Measurements from ENCODE around the gene MEDAG.
A peak's percentile ranks its signal among the peaks of the same experiment; 100 is the strongest.

MEDAG gene

GRCh38 chr13:30906411-30907051 lies 460 bp downstream of the MEDAG start:
- H3K27ac ChIP-seq (ENCODE audit: insufficient read depth in 1 of 2, low read depth in 1 of 2, low read length in 2 of 2, poor library complexity in 1 of 2, severe bottlenecking in 2 of 2), result no peak overlapping the region
- POLR2A ChIA-PET, result no interaction called here
- CTCF ChIA-PET, result interaction anchor here (0.9 kb wide), 2 partner anchors 40 to 138 kb away, joined by 3 read pairs; no protein-coding TSS in a partner anchor
- H3K9me3 ChIP-seq (ENCODE audit: control extremely low read depth in 1 of 5, control insufficient read depth in 4 of 5, insufficient read depth in 2 of 5, low read depth in 1 of 5, low read length in 4 of 5), result no peaks in the 10 kb centered on the region
- peak overlapping the region in 3 of 7 experiments; percentile 20 to 54 (median 41) for H3K4me3 ChIP-seq (ENCODE audit: control insufficient read depth in 1 of 7, extremely low read depth in 1 of 7, insufficient read depth in 4 of 7, low read depth in 2 of 7, low read length in 6 of 7)
- DNase-seq, result peak; percentile 39 to 72 (median 43)
- H3K4me1 ChIP-seq (ENCODE audit: control extremely low read depth in 1 of 4, control insufficient read depth in 4 of 4, insufficient read depth in 4 of 4, low read length in 3 of 4), result peaks cover 0 to 28% (median 22%) of the 10 kb centered on the region in 4 experiments
- no peaks in the 10 kb centered on the region for H3K36me3 ChIP-seq (ENCODE audit: control insufficient read depth in 4 of 4, insufficient read depth in 4 of 4, low read length in 3 of 4)
- peaks cover 3 to 33% (median 24%) of the 10 kb centered on the region in 5 experiments for H3K27me3 ChIP-seq (replicated peaks in 2 of 5; ENCODE audit: control insufficient read depth in 4 of 5, insufficient read depth in 5 of 5, low read length in 4 of 5)
- 17% methylated on average over 47 of the region's 60 CpGs for WGBS (ENCODE audit: insufficient coverage)

GRCh38 chr13:30907121-30907861 lies 1.2 kb downstream of the MEDAG start:
- ChIA-PET POLR2A (no interaction called here), CTCF (interaction anchor here (0.9 kb wide), 2 partner anchors 41 to 137 kb away, joined by 3 read pairs; no protein-coding TSS in a partner anchor)
- WGBS (ENCODE audit: insufficient coverage), result 36% methylated on average over 10 of the region's 10 CpGs
- Histone ChIP-seq H3K36me3 (ENCODE audit: control insufficient read depth in 4 of 4, insufficient read depth in 4 of 4, low read length in 3 of 4) (no peaks in the 10 kb centered on the region), H3K4me3 (ENCODE audit: control insufficient read depth in 1 of 7, extremely low read depth in 1 of 7, insufficient read depth in 4 of 7, low read depth in 2 of 7, low read length in 6 of 7) (peak overlapping the region in 2 of 7 experiments; percentile 10 to 19), H3K4me1 (ENCODE audit: control extremely low read depth in 1 of 4, control insufficient read depth in 4 of 4, insufficient read depth in 4 of 4, low read length in 3 of 4) (peaks cover 0 to 28% (median 22%) of the 10 kb centered on the region in 4 experiments), H3K27me3 (replicated peaks in 2 of 5; ENCODE audit: control insufficient read depth in 4 of 5, insufficient read depth in 5 of 5, low read length in 4 of 5) (peaks cover 3 to 33% (median 19%) of the 10 kb centered on the region in 5 experiments), H3K9me3 (ENCODE audit: control extremely low read depth in 1 of 5, control insufficient read depth in 4 of 5, insufficient read depth in 2 of 5, low read depth in 1 of 5, low read length in 4 of 5) (no peaks in the 10 kb centered on the region), H3K27ac (ENCODE audit: insufficient read depth in 1 of 2, low read depth in 1 of 2, low read length in 2 of 2, poor library complexity in 1 of 2, severe bottlenecking in 2 of 2) (no peak overlapping the region)
- peak in 2 of 3 donors; percentile 25 to 43 for DNase-seq

DNA sequence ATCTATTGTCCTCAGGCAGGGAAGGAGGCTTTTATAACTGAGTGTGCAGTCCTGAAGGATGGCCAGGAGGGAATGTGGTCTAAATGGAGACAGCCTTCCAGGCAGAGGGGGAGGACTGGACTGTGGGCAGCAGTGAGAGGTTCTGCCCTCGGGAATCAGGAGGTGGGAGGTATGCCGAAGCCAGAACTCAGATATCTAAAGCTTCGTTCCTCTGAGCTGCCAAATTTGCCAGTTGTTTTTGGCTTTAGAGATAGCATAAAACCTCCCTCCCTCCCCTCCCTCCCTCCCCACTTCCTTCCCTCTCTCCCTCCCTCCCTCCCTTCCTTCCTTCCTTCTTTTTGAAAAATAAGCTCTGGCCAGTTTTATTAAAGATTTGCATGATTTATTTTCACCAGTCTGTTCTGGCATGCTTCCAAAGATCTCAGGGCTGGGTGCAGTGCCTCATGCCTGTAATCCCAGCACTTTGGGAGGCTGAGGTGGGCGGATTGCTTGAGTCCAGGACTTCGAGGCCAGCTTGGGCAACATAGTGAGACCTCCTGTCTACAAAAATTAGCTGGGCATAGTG lies 2.4 kb downstream of the MEDAG start:
- H3K36me3 ChIP-seq (ENCODE audit: control insufficient read depth in 4 of 4, insufficient read depth in 4 of 4, low read length in 3 of 4), result no peaks in the 10 kb centered on the region
- no peaks in the 10 kb centered on the region for H3K9me3 ChIP-seq (ENCODE audit: control extremely low read depth in 1 of 5, control insufficient read depth in 4 of 5, insufficient read depth in 2 of 5, low read depth in 1 of 5, low read length in 4 of 5)
- peaks cover 3 to 30% (median 17%) of the 10 kb centered on the region in 5 experiments for H3K27me3 ChIP-seq (replicated peaks in 2 of 5; ENCODE audit: control insufficient read depth in 4 of 5, insufficient read depth in 5 of 5, low read length in 4 of 5)
- H3K27ac ChIP-seq (ENCODE audit: insufficient read depth in 1 of 2, low read depth in 1 of 2, low read length in 2 of 2, poor library complexity in 1 of 2, severe bottlenecking in 2 of 2), result no peak overlapping the region
- ChIA-PET CTCF (no interaction called here), POLR2A (interaction anchor here (0.6 kb wide), 1 partner anchor 127 kb away, joined by 5 read pairs; no protein-coding TSS in a partner anchor)
- H3K4me1 ChIP-seq (ENCODE audit: control extremely low read depth in 1 of 4, control insufficient read depth in 4 of 4, insufficient read depth in 4 of 4, low read length in 3 of 4), result peaks cover 0 to 28% (median 22%) of the 10 kb centered on the region in 4 experiments
- H3K4me3 ChIP-seq (ENCODE audit: control insufficient read depth in 1 of 7, extremely low read depth in 1 of 7, insufficient read depth in 4 of 7, low read depth in 2 of 7, low read length in 6 of 7), result no peak overlapping the region
- DNase-seq, result peak in 2 of 3 donors; percentile 27 to 32
- WGBS (ENCODE audit: insufficient coverage), result 100% methylated on average over 1 of the region's 5 CpGs

GRCh38 chr13:30910676-30911075 lies 4.6 kb downstream of the MEDAG start:
- H3K9me3 ChIP-seq (ENCODE audit: control extremely low read depth in 1 of 5, control insufficient read depth in 4 of 5, insufficient read depth in 2 of 5, low read depth in 1 of 5, low read length in 4 of 5), result no peaks in the 10 kb centered on the region
- no peak overlapping the region for H3K27ac ChIP-seq (ENCODE audit: insufficient read depth in 1 of 2, low read depth in 1 of 2, low read length in 2 of 2, poor library complexity in 1 of 2, severe bottlenecking in 2 of 2)
- ChIA-PET POLR2A (no interaction called here), CTCF (no interaction called here)
- WGBS (ENCODE audit: insufficient coverage), result 94% methylated on average over 2 of the region's 3 CpGs
- no peak overlapping the region for H3K4me3 ChIP-seq (ENCODE audit: control insufficient read depth in 1 of 7, extremely low read depth in 1 of 7, insufficient read depth in 4 of 7, low read depth in 2 of 7, low read length in 6 of 7)
- H3K36me3 ChIP-seq (ENCODE audit: control insufficient read depth in 4 of 4, insufficient read depth in 4 of 4, low read length in 3 of 4), result no peaks in the 10 kb centered on the region
- H3K4me1 ChIP-seq (ENCODE audit: control extremely low read depth in 1 of 4, control insufficient read depth in 4 of 4, insufficient read depth in 4 of 4, low read length in 3 of 4), result peaks cover 0 to 35% (median 23%) of the 10 kb centered on the region in 4 experiments
- peaks cover 0 to 15% (median 9%) of the 10 kb centered on the region in 5 experiments for H3K27me3 ChIP-seq (replicated peaks in 2 of 5; ENCODE audit: control insufficient read depth in 4 of 5, insufficient read depth in 5 of 5, low read length in 4 of 5)
- DNase-seq, result no peak

DNA sequence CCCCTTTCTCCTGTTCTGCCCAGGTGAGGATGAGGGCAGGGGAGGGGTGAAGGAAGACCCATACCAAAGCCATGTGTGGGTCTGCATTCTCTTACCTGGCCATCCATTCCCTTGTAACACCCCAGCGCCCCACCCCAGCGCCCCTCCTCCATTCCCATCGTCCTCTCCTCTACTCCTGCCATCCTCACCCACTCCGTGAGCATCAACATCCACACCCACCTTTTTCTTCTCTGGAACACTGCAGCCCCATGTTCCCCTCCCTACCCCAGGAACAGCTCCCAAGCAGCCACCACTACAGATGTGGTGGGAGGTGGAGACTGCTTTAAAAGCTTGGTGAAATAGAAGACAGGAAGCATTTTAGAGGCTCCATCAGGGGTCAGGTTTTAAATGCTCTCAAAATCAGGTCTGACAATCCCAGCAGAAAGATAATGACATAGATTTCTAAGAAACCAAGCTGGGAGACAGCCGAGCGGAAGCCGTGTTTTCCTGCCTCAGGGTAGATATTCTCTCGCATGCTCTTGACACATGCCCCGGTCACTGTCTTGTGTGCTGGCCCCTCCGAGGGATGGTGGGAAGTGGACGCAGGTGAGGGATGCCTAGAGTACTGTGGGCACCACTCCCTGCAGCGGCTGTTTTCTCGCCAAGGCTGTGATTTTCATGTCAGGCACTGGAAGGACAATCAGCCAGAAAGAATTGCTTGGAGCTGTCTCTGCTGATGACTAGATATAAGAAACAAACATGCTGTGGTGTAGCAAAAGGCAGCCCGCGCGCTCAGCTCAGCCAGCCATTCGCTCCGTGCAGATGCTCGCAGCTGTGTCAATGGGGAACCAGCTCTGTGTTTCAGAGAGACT lies 9.8 kb downstream of the MEDAG start:
- no peak for DNase-seq
- no peak overlapping the region for H3K4me3 ChIP-seq (ENCODE audit: control insufficient read depth in 1 of 7, extremely low read depth in 1 of 7, insufficient read depth in 4 of 7, low read depth in 2 of 7, low read length in 6 of 7)
- peaks cover 0 to 7% (median 2%) of the 10 kb centered on the region in 4 experiments for H3K4me1 ChIP-seq (ENCODE audit: control extremely low read depth in 1 of 4, control insufficient read depth in 4 of 4, insufficient read depth in 4 of 4, low read length in 3 of 4)
- ChIA-PET POLR2A (no interaction called here), CTCF (no interaction called here)
- peaks cover 0 to 2% (median 0%) of the 10 kb centered on the region in 5 experiments for H3K27me3 ChIP-seq (replicated peaks in 2 of 5; ENCODE audit: control insufficient read depth in 4 of 5, insufficient read depth in 5 of 5, low read length in 4 of 5)
- no peaks in the 10 kb centered on the region for H3K9me3 ChIP-seq (ENCODE audit: control extremely low read depth in 1 of 5, control insufficient read depth in 4 of 5, insufficient read depth in 2 of 5, low read depth in 1 of 5, low read length in 4 of 5)
- WGBS (ENCODE audit: insufficient coverage), result 94% methylated on average over 19 of the region's 19 CpGs
- no peaks in the 10 kb centered on the region for H3K36me3 ChIP-seq (ENCODE audit: control insufficient read depth in 4 of 4, insufficient read depth in 4 of 4, low read length in 3 of 4)
- H3K27ac ChIP-seq (ENCODE audit: insufficient read depth in 1 of 2, low read depth in 1 of 2, low read length in 2 of 2, poor library complexity in 1 of 2, severe bottlenecking in 2 of 2), result no peak overlapping the region

- no peak overlapping the region for H3K4me3 ChIP-seq (ENCODE audit: control insufficient read depth in 1 of 7, extremely low read depth in 1 of 7, insufficient read depth in 4 of 7, low read depth in 2 of 7, low read length in 6 of 7)
- peaks cover 0 to 7% (median 2%) of the 10 kb centered on the region in 4 experiments for H3K4me1 ChIP-seq (ENCODE audit: control extremely low read depth in 1 of 4, control insufficient read depth in 4 of 4, insufficient read depth in 4 of 4, low read length in 3 of 4)
- POLR2A ChIA-PET, result no interaction called here
- CTCF ChIA-PET, result no interaction called here
- H3K9me3 ChIP-seq (ENCODE audit: control extremely low read depth in 1 of 5, control insufficient read depth in 4 of 5, insufficient read depth in 2 of 5, low read depth in 1 of 5, low read length in 4 of 5), result no peaks in the 10 kb centered on the region
- no peak for DNase-seq
- 94% methylated on average over 5 of the region's 6 CpGs for WGBS (ENCODE audit: insufficient coverage)
- H3K27me3 ChIP-seq (replicated peaks in 2 of 5; ENCODE audit: control insufficient read depth in 4 of 5, insufficient read depth in 5 of 5, low read length in 4 of 5), result peaks cover 0 to 2% (median 0%) of the 10 kb centered on the region in 5 experiments
- no peaks in the 10 kb centered on the region for H3K36me3 ChIP-seq (ENCODE audit: control insufficient read depth in 4 of 4, insufficient read depth in 4 of 4, low read length in 3 of 4)
- H3K27ac ChIP-seq (ENCODE audit: insufficient read depth in 1 of 2, low read depth in 1 of 2, low read length in 2 of 2, poor library complexity in 1 of 2, severe bottlenecking in 2 of 2), result no peak overlapping the region
These were observed 10.9 kb downstream of the MEDAG start for GRCh38 chr13:30916991-30917390.
